IPS DF 6.9 (cell line): ENCODE measurements around the gene NR1D2.

ENCODE experiments used
- DNase-seq: peaks from one replicate; pipeline ENCODE4 v3.0.0-alpha.2; 2013; ENCODE audit warnings: low read depth, low spot score
- H3K27ac ChIP-seq: one replicate; pipeline ENCODE4 v1.5.1; 2013; ENCODE audit warnings: low read length, control low read depth
- H3K27me3 ChIP-seq: 2 replicates; pipeline ENCODE4 v1.6.1; 2013; ENCODE audit warnings: mild to moderate bottlenecking, low read length; ENCODE audit not compliant: control insufficient read depth, insufficient read depth
- H3K36me3 ChIP-seq: 2 replicates; pipeline ENCODE4 v1.6.1; 2013; ENCODE audit warnings: low read length; ENCODE audit not compliant: control insufficient read depth, insufficient read depth
- H3K4me1 ChIP-seq: 2 replicates; pipeline ENCODE4 v1.6.1; 2013; ENCODE audit warnings: low read length; ENCODE audit not compliant: control insufficient read depth, insufficient read depth
- H3K4me3 ChIP-seq: 2 replicates; pipeline ENCODE4 v1.5.1; 2013; ENCODE audit warnings: mild to moderate bottlenecking, low read length
- H3K9me3 ChIP-seq: 2 replicates; pipeline ENCODE4 v1.6.1; 2013; ENCODE audit warnings: low read length, inconsistent platforms; ENCODE audit not compliant: control insufficient read depth, insufficient read depth
- WGBS: extraction: QIAGEN DNeasy Blood & Tissue Kit; methylation state at CpG from one replicate; pipeline ENCODE4 v1.1.7; 2013; ENCODE audit warnings: mixed read lengths, missing lambda C conversion rate; ENCODE audit not compliant: insufficient read length, insufficient coverage; 5-methylcytosine and 5-hydroxymethylcytosine counted together

The NR1D2 gene

GRCh38 chr3:23931597-23931996 is 13.5 kb upstream of the NR1D2 start:
- no peak for DNase-seq
- WGBS = no CpG with 5 or more reads among the region's 3 CpGs
- no peaks in the 10 kb centered on the region for H3K4me1 ChIP-seq
- no peaks in the 10 kb centered on the region for H3K27me3 ChIP-seq
- H3K27ac ChIP-seq = no peak overlapping the region
- H3K4me3 ChIP-seq = no peak overlapping the region
- H3K9me3 ChIP-seq = no peaks in the 10 kb centered on the region
- H3K36me3 ChIP-seq = no peaks in the 10 kb centered on the region

DNA sequence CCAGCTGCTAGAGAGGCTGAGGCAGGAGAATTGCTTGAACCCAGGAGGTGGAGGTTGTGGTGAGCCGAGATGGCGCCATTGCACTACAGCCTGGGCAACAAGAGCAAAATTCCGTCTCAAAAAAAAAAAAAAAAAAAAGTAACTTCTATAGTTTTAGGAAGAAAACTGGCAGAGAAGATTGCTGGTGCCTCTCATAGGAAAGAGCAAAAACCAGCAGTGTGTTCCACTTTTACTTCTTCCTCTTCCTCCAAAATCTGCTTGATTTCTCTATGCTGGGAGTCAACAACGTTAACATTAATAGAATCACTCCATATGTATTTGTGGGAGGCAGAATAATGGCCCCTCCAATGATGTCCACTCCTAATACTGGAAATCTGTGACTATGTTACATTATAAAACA is 12.5 kb upstream of the NR1D2 start:
- no peaks in the 10 kb centered on the region for H3K9me3 ChIP-seq
- no peaks in the 10 kb centered on the region for H3K4me1 ChIP-seq
- H3K27ac ChIP-seq = no peak overlapping the region
- H3K36me3 ChIP-seq = no peaks in the 10 kb centered on the region
- H3K27me3 ChIP-seq = no peaks in the 10 kb centered on the region
- no CpG with 5 or more reads among the region's 4 CpGs for WGBS
- no peak overlapping the region for H3K4me3 ChIP-seq
- no peak for DNase-seq

- no peak for DNase-seq
- Histone ChIP-seq H3K9me3 (no peaks in the 10 kb centered on the region), H3K27ac (no peak overlapping the region), H3K4me1 (no peaks in the 10 kb centered on the region; the same call in 1 of the 2 replicates), H3K36me3 (no peaks in the 10 kb centered on the region), H3K4me3 (no peak overlapping the region), H3K27me3 (no peaks in the 10 kb centered on the region)
- WGBS = no CpG with 5 or more reads among the region's 4 CpGs
These were observed 10.8 kb upstream of the NR1D2 start for GRCh38 chr3:23934253-23934652.

DNA sequence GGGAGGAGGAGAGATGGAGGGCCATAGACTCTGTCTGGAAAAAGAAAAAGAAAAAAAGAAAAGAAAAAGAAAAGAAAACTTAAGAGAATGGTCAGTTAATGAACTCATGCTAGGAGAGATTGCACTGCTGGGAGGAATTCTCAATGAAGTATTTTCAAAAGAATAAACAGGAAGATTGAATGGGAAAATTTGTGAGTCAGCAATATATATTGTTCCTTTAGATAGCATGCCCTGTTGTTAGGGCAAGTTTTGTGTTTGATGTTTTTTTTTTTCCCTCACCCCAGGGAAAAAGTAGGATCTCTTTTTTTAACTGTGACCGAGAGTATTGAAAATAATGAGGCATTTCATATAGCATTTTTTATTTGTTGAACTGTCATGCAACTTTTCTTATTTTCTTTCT is 7.8 kb upstream of the NR1D2 start:
- WGBS = no CpG with 5 or more reads among the region's 1 CpG
- Histone ChIP-seq H3K27me3 (no peaks in the 10 kb centered on the region), H3K36me3 (no peaks in the 10 kb centered on the region), H3K9me3 (no peaks in the 10 kb centered on the region), H3K27ac (no peak overlapping the region), H3K4me3 (no peak overlapping the region), H3K4me1 (no peaks in the 10 kb centered on the region; the same call in 1 of the 2 replicates)
- DNase-seq = no peak

- no peaks in the 10 kb centered on the region; the same call in none of the 2 replicates for H3K4me1 ChIP-seq
- H3K4me3 ChIP-seq = no peak overlapping the region
- DNase-seq = no peak
- H3K27ac ChIP-seq = no peak overlapping the region
- no peaks in the 10 kb centered on the region for H3K9me3 ChIP-seq
- no peaks in the 10 kb centered on the region for H3K36me3 ChIP-seq
- no peaks in the 10 kb centered on the region for H3K27me3 ChIP-seq
These were observed 6.4 kb upstream of the NR1D2 start for GRCh38 chr3:23938688-23939087.

DNA sequence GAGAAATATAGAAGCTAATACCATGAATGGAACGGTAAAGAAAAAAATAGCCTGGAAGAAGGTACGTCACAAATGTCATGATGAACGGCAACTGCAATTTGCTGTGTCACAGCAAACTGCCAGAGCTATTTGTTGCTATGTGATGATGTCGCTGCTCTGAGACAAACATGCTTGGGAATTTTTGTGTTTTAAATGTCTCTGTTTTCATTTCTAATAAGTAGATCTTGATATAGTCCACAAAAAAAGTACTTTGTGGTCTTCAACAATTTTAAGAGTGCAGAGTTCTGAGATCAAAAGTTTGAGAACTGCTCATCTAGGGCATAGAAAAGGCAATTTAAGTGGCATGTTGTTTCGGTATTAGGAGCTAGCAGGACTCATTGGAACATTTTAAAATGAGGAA is 4.3 kb upstream of the NR1D2 start:
- H3K4me1 ChIP-seq = no peaks in the 10 kb centered on the region; the same call in none of the 2 replicates
- WGBS = no CpG with 5 or more reads among the region's 5 CpGs
- no peak overlapping the region for H3K27ac ChIP-seq
- no peak for DNase-seq
- H3K27me3 ChIP-seq = no peaks in the 10 kb centered on the region
- no peaks in the 10 kb centered on the region for H3K9me3 ChIP-seq
- no peak overlapping the region for H3K4me3 ChIP-seq
- no peaks in the 10 kb centered on the region for H3K36me3 ChIP-seq

DNA sequence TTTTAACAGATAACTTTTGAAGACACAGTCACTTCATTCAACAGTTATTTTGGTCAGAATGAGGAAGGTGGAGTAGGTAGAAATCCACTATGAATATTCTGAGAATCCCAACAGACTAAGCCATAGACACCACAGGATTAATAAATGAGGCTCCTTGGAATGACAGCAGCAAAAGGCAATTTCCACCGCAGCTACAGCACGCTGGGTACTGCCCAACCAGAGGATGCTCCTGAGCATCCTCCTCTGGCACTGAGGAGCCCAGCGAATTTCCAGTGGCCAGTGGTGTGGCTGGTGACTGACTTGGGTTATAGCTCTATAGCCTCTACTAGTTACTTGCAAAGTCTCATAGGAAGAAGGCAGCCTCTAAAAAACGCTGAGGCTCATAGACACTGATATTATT is 3.6 kb upstream of the NR1D2 start:
- no peaks in the 10 kb centered on the region; the same call in none of the 2 replicates for H3K4me1 ChIP-seq
- H3K27ac ChIP-seq = no peak overlapping the region
- H3K27me3 ChIP-seq = no peaks in the 10 kb centered on the region
- WGBS = no CpG with 5 or more reads among the region's 4 CpGs
- H3K4me3 ChIP-seq = no peak overlapping the region
- no peaks in the 10 kb centered on the region for H3K36me3 ChIP-seq
- H3K9me3 ChIP-seq = no peaks in the 10 kb centered on the region
- no peak for DNase-seq

DNA sequence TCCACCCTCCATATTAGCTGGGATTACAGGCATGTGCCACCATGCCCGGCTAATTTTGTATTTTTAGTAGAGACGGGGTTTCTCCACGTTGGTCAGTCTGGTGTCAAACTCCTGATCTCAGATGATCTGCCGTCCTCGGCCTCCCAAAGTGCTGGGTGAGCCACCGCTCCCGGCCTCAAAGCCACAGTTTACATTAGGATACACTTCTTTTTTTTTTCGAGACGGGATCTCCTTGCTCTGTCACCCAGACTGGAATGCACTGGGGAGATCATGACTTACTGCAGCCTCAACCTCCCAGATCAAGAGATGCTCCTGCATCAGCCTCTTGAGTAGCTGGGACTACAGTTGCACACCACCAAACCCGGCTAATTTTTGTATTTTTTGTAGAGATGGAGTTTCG is 2.5 kb upstream of the NR1D2 start:
- DNase-seq = no peak
- no peaks in the 10 kb centered on the region for H3K27me3 ChIP-seq
- H3K4me1 ChIP-seq = peaks cover 1% of the 10 kb centered on the region
- no peaks in the 10 kb centered on the region for H3K9me3 ChIP-seq
- H3K4me3 ChIP-seq = no peak overlapping the region
- no peak overlapping the region for H3K27ac ChIP-seq
- WGBS = no CpG with 5 or more reads among the region's 11 CpGs
- H3K36me3 ChIP-seq = no peaks in the 10 kb centered on the region

DNA sequence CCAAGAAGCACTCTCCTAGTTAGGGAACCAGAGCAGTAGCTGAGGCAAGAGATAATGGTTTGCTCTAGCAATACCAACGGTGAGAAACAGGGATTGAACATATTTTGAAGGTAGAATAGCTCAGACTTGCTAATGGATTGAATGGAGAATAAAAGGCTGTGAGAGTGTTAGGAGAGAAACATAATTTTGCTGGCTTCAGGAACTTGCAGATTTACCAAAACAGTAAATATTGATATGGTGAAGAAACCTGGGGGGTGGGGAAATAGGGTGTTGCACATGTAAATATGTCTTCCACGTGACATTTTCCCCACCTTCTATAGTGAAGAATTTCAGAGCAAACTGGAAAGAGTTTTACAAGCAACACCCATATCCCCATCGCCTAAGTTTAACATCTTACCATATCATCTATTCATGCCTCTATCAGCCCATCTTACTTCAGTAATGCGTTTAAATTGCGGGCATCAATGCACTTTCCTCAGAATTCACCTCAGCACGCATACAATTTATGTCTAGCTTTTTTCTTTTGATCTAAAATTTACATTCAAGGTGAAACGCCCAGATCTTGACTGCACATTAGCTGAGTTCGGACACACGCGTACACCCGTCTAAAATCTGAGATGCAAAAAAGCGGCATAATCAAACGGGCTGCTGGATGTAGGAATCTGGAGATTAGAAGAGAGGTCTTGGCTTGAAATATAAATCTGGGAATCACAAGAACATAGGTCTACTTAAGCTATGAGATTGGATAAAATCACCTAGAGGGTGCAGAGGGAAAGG is 891 bp upstream of the NR1D2 start:
- no peak overlapping the region for H3K27ac ChIP-seq
- peaks cover 1% of the 10 kb centered on the region; the same call in 1 of the 2 replicates for H3K4me1 ChIP-seq
- peak overlapping the region; percentile 42; the same call in 1 of the 2 replicates for H3K4me3 ChIP-seq
- no peaks in the 10 kb centered on the region for H3K36me3 ChIP-seq
- H3K9me3 ChIP-seq = no peaks in the 10 kb centered on the region
- no peak for DNase-seq
- no peaks in the 10 kb centered on the region for H3K27me3 ChIP-seq
- no CpG with 5 or more reads among the region's 13 CpGs for WGBS

GRCh38 chr3:23945663-23945912 is 502 bp downstream of the NR1D2 start:
- WGBS = no CpG with 5 or more reads among the region's 39 CpGs
- peak overlapping the region; percentile 42 for H3K4me3 ChIP-seq
- H3K36me3 ChIP-seq = no peaks in the 10 kb centered on the region
- no peaks in the 10 kb centered on the region for H3K27me3 ChIP-seq
- no peak overlapping the region for H3K27ac ChIP-seq
- no peak for DNase-seq
- H3K4me1 ChIP-seq = peaks cover 1% of the 10 kb centered on the region; the same call in 1 of the 2 replicates
- H3K9me3 ChIP-seq = no peaks in the 10 kb centered on the region
